ENCODE results near the gene PWP2. TPM values are rescaled to one million over a fixed set of nuclear protein-coding genes. Genes with fewer than 3 reads are reported as not detected.
"Not testable (repeated sequence)": the region's sequence is repeated elsewhere in the genome, so short reads cannot be mapped to it uniquely, and the experiment has no call there.

The PWP2 gene
- total RNA-seq, 1 donor from 2014 or later, result 11.0 TPM

DNA sequence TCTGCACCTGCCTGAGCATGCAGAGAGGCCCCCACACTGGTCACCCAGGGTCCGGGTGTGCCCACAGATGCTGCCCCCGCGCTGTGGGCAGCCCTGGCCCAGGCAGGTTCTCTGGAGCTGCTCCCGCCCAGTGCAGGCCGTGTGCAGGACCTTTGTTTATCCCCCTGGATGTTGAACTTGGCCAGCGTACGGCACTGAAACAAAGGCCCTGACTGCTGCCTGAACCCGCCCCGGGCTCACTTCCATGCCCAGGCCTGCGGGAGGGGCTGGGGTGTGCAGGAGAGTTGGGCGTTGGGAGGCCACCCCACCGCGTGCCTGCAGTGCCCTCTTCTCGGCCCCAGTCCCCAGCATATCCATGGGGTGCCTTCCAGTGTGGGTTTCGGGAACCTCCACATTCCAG, 58.7 kb downstream of the PWP2 start:
- H3K4me1 Mint-ChIP-seq (ENCODE audit: low read depth); H3K36me3 Mint-ChIP-seq (ENCODE audit: low read depth); H3K9me3 Mint-ChIP-seq; DNase-seq (ENCODE audit: low spot score); H3K27me3 Mint-ChIP-seq (ENCODE audit: low read depth); intact Hi-C loops (cut with micrococcal nuclease); H3K4me3 Mint-ChIP-seq (ENCODE audit: low read depth); H3K27ac Mint-ChIP-seq: not testable (repeated sequence)

DNA sequence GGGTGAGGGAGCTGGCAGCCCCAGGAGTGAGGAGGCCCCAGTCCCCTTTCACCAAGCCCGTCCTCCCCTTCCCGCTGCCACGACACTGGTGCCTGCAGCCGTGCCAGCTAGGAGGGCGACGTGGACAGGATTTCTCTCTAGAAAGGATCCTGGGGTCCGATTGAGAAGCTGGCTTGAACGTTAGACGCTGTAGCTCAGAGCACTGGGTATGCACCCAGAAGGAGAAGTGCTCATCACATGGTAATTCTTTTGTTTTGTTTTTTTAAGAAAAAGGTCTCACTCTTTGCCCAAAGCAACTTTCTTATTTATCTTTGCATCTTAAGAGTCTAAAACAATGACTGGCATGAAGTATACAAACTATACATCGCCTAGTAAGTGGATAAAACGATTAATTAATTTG, 60.3 kb downstream of the PWP2 start:
- H3K27ac Mint-ChIP-seq; intact Hi-C loops (cut with micrococcal nuclease); H3K36me3 Mint-ChIP-seq (ENCODE audit: low read depth); H3K27me3 Mint-ChIP-seq (ENCODE audit: low read depth); DNase-seq (ENCODE audit: low spot score); H3K4me1 Mint-ChIP-seq (ENCODE audit: low read depth); H3K9me3 Mint-ChIP-seq; H3K4me3 Mint-ChIP-seq (ENCODE audit: low read depth): not testable (repeated sequence)

DNA sequence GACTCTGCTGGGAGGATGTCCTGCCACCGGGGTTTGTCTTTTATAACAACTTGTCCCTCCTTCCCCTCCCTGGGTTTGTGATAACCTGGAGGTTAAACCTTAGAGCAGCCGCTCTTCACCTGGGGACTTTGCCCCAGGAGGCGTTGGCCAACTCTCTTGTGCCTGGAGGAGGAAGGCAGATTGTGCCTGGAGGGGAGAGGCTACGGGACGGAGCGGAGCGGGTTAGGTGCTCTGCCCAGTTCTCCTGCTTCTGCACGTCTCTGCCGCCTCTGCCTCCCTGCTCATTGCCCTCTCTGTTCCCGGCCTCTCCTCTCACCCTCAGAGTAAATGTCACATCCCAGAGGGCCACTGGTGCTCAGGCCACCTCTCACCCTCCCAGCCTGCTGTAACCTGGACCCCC, 63.1 kb downstream of the PWP2 start:
- H3K27me3 Mint-ChIP-seq (ENCODE audit: low read depth); H3K4me1 Mint-ChIP-seq (ENCODE audit: low read depth); H3K36me3 Mint-ChIP-seq (ENCODE audit: low read depth); intact Hi-C loops (cut with micrococcal nuclease); H3K9me3 Mint-ChIP-seq; H3K4me3 Mint-ChIP-seq (ENCODE audit: low read depth); DNase-seq (ENCODE audit: low spot score); H3K27ac Mint-ChIP-seq: not testable (repeated sequence)

DNA sequence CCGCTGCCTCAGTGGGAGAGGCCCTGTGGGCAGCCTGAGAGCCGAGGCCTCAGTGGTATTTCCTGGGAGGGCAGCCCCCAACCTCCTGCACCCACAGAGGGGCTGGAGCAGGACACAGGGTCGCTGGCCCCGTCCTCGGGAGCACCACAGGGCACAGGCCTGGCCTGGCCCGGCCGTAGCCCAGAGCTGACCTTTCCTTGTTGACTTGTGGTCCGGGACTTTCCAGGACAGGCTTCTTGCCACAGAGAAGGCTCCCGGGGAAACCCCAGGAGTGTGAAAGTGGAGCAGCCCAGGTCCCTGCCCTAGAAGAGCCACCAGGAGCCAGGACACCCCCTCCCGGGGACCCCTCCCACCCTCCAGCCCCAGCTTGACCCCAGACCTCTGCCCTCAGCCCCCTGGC, 63.7 kb downstream of the PWP2 start:
- H3K36me3 Mint-ChIP-seq (ENCODE audit: low read depth); DNase-seq (ENCODE audit: low spot score); H3K27ac Mint-ChIP-seq; H3K4me1 Mint-ChIP-seq (ENCODE audit: low read depth); H3K27me3 Mint-ChIP-seq (ENCODE audit: low read depth); H3K4me3 Mint-ChIP-seq (ENCODE audit: low read depth); H3K9me3 Mint-ChIP-seq; intact Hi-C loops (cut with micrococcal nuclease): not testable (repeated sequence)

DNA sequence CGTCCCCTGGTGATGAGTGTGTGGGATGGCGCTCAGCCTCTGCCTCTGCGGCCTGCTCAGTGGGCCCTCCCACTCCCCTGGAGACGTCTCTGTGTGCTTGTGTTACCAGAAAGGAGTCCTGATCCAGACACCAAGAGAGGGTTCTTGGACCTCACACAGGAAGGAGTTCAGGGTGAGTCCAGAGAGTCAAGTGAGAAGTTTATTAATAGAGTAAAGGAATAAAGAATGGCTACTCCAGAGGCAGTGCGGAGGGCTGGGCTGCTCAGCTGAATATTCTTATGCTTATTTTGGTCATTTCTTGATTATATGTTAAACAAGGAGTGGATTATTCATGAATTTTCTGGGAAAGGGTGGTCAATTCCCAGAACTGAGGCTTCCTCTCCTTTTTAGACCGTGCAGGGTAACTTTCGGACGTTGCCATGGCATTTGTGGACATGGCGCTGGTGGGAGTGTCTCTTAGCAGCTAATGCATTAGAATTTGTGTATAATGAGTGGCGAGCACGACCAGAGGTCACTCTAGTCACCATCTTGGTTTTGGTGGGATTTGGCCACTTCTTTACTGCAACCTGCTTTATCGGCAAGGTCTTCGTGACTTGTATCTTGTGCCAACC, 64.9 kb downstream of the PWP2 start:
- intact Hi-C loops (cut with micrococcal nuclease); H3K9me3 Mint-ChIP-seq; H3K4me3 Mint-ChIP-seq (ENCODE audit: low read depth); H3K27ac Mint-ChIP-seq; H3K36me3 Mint-ChIP-seq (ENCODE audit: low read depth); H3K4me1 Mint-ChIP-seq (ENCODE audit: low read depth); DNase-seq (ENCODE audit: low spot score); H3K27me3 Mint-ChIP-seq (ENCODE audit: low read depth): not testable (repeated sequence)

DNA sequence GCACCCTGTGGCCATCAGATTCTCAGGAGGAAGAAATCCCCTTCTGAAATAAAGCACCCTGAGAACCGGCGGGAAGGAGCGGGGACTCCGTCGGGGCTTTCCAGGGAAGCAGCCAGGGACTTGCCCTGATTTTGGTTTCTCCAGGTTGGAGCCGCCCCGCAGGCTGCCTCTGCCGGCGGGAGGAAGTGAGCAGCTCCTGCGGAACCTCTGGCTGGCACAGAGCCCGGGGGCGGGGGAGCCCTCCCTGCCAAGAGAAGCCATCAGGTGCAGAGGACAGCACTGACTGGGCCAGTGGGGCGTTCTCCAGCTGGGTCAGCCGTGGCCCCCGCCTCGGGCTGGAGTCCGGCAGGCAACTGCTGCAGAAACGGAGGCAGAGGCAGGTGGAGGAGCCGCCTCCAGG, 65.5 kb downstream of the PWP2 start:
- intact Hi-C loops (cut with micrococcal nuclease); H3K4me1 Mint-ChIP-seq (ENCODE audit: low read depth); H3K9me3 Mint-ChIP-seq; H3K27me3 Mint-ChIP-seq (ENCODE audit: low read depth); H3K4me3 Mint-ChIP-seq (ENCODE audit: low read depth); DNase-seq (ENCODE audit: low spot score); H3K27ac Mint-ChIP-seq; H3K36me3 Mint-ChIP-seq (ENCODE audit: low read depth): not testable (repeated sequence)

DNA sequence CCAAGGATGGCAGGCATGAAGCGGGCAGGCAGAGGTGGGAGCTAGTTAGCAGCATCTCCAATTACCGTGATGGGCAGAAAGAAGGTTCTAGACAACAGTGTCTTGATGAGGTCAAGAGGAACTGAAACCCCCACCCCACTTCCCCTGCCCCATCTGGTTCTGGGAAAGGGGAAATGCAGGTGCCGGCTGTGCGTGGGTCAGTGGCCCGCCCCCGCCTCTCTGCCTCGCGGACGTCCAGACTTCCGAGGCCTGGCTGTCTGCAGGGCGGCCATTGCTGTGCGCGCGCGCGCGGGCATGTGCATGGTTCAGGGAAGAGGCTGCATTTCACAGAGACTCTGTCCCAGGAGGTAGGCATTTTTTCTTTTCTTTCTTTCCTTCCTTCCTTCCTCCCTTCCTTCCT, 68.0 kb downstream of the PWP2 start:
- H3K4me1 Mint-ChIP-seq (ENCODE audit: low read depth); H3K27me3 Mint-ChIP-seq (ENCODE audit: low read depth); H3K9me3 Mint-ChIP-seq; intact Hi-C loops (cut with micrococcal nuclease); DNase-seq (ENCODE audit: low spot score); H3K4me3 Mint-ChIP-seq (ENCODE audit: low read depth); H3K27ac Mint-ChIP-seq; H3K36me3 Mint-ChIP-seq (ENCODE audit: low read depth): not testable (repeated sequence)

DNA sequence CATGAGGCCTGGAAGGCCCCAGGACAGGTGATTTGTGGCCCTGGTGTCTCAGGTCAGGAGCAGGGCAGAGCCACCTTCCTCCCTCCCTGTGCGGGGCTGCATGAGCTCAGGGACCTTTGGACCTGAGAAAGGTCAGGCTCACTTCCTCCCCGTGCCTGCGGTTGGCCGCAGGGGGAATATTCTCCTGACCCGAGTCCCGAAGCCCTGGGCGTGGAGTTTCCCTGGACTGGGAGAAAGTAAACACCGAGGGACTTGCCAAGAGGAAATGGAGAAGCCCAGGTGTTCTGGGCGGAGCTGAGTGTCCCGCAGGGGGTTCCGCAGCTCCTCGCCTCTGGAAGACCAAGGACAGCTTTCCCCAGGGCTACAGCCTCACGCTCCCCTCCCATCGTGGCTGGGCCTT, 68.9 kb downstream of the PWP2 start:
- H3K27ac Mint-ChIP-seq; H3K4me1 Mint-ChIP-seq (ENCODE audit: low read depth); H3K27me3 Mint-ChIP-seq (ENCODE audit: low read depth); H3K4me3 Mint-ChIP-seq (ENCODE audit: low read depth); DNase-seq (ENCODE audit: low spot score); H3K9me3 Mint-ChIP-seq; H3K36me3 Mint-ChIP-seq (ENCODE audit: low read depth); intact Hi-C loops (cut with micrococcal nuclease): not testable (repeated sequence)

Other genes with a start within 250 kb of the PWP2 start
- 126 and 134 TPM in 2 replicates for gene AGPAT3, start 242.2 kb upstream of the PWP2 start, total RNA-seq
- gene TRAPPC10, start 95.1 kb upstream of the PWP2 start, total RNA-seq, result 67.3 and 69.9 TPM in 2 replicates
- gene GATD3, start 26.3 kb downstream of the PWP2 start, total RNA-seq, result 8.8 and 11.4 TPM in 2 replicates
- 5.4 and 6.0 TPM in 2 replicates for gene ICOSLG, start 133.5 kb downstream of the PWP2 start, total RNA-seq
- not detected in 2 replicates for gene DNMT3L, start 154.5 kb downstream of the PWP2 start, total RNA-seq
- not detected in 2 replicates for gene AIRE, start 178.5 kb downstream of the PWP2 start, total RNA-seq
- gene PFKL, start 192.7 kb downstream of the PWP2 start, total RNA-seq, result 156 and 158 TPM in 2 replicates
- 13.8 and 15.2 TPM in 2 replicates for gene CFAP410, start 232.0 kb downstream of the PWP2 start, total RNA-seq
- 6.7 and 7.3 TPM in 2 replicates for gene TRPM2, start 246.2 kb downstream of the PWP2 start, total RNA-seq